ENCODE data around the gene KCNIP3.

- TF ChIP-seq CTCF (IDR thresholded peaks at IDR 0.05) (no peak), POLR2AphosphoS5 (IDR thresholded peaks at IDR 0.05; ENCODE audit: low read depth, low read length) (no peak), EZH2phosphoT487 (IDR thresholded peaks at IDR 0.05; ENCODE audit: borderline replicate concordance, low read depth) (no peak), CHD2 (IDR thresholded peaks at IDR 0.05; ENCODE audit: low read length, partially characterized antibody) (no peak), TAF1 (IDR thresholded peaks at IDR 0.05; ENCODE audit: borderline replicate concordance, low read depth, low read length) (no peak), GABPA (IDR thresholded peaks at IDR 0.05; ENCODE audit: low read depth) (no peak), NRF1 (IDR thresholded peaks at IDR 0.05; ENCODE audit: low read depth, low read length) (no peak), RXRA (IDR thresholded peaks at IDR 0.05; ENCODE audit: borderline replicate concordance, low read depth) (no peak), FOXM1 (IDR thresholded peaks at IDR 0.05; ENCODE audit: low read depth) (no peak)
- TF ChIP-seq, protein P1, sequence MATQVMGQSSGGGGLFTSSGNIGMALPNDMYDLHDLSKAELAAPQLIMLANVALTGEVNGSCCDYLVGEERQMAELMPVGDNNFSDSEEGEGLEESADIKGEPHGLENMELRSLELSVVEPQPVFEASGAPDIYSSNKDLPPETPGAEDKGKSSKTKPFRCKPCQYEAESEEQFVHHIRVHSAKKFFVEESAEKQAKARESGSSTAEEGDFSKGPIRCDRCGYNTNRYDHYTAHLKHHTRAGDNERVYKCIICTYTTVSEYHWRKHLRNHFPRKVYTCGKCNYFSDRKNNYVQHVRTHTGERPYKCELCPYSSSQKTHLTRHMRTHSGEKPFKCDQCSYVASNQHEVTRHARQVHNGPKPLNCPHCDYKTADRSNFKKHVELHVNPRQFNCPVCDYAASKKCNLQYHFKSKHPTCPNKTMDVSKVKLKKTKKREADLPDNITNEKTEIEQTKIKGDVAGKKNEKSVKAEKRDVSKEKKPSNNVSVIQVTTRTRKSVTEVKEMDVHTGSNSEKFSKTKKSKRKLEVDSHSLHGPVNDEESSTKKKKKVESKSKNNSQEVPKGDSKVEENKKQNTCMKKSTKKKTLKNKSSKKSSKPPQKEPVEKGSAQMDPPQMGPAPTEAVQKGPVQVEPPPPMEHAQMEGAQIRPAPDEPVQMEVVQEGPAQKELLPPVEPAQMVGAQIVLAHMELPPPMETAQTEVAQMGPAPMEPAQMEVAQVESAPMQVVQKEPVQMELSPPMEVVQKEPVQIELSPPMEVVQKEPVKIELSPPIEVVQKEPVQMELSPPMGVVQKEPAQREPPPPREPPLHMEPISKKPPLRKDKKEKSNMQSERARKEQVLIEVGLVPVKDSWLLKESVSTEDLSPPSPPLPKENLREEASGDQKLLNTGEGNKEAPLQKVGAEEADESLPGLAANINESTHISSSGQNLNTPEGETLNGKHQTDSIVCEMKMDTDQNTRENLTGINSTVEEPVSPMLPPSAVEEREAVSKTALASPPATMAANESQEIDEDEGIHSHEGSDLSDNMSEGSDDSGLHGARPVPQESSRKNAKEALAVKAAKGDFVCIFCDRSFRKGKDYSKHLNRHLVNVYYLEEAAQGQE (IDR thresholded peaks at IDR 0.05; ENCODE audit: low read depth, low read length): no peak
- TF ChIP-seq, protein P2, sequence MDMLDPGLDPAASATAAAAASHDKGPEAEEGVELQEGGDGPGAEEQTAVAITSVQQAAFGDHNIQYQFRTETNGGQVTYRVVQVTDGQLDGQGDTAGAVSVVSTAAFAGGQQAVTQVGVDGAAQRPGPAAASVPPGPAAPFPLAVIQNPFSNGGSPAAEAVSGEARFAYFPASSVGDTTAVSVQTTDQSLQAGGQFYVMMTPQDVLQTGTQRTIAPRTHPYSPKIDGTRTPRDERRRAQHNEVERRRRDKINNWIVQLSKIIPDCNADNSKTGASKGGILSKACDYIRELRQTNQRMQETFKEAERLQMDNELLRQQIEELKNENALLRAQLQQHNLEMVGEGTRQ (IDR thresholded peaks at IDR 0.05; ENCODE audit: borderline replicate concordance, low read depth, low read length): no peak
- TF ChIP-seq, protein P3, sequence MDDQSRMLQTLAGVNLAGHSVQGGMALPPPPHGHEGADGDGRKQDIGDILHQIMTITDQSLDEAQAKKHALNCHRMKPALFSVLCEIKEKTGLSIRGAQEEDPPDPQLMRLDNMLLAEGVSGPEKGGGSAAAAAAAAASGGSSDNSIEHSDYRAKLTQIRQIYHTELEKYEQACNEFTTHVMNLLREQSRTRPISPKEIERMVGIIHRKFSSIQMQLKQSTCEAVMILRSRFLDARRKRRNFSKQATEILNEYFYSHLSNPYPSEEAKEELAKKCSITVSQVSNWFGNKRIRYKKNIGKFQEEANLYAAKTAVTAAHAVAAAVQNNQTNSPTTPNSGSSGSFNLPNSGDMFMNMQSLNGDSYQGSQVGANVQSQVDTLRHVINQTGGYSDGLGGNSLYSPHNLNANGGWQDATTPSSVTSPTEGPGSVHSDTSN (IDR thresholded peaks at IDR 0.05): no peak
These were observed 101.9 kb downstream of the KCNIP3 start for GRCh38 chr2:95399061-95399460.
